ENCODE results near the gene EHMT1.

Gene EHMT1

DNA sequence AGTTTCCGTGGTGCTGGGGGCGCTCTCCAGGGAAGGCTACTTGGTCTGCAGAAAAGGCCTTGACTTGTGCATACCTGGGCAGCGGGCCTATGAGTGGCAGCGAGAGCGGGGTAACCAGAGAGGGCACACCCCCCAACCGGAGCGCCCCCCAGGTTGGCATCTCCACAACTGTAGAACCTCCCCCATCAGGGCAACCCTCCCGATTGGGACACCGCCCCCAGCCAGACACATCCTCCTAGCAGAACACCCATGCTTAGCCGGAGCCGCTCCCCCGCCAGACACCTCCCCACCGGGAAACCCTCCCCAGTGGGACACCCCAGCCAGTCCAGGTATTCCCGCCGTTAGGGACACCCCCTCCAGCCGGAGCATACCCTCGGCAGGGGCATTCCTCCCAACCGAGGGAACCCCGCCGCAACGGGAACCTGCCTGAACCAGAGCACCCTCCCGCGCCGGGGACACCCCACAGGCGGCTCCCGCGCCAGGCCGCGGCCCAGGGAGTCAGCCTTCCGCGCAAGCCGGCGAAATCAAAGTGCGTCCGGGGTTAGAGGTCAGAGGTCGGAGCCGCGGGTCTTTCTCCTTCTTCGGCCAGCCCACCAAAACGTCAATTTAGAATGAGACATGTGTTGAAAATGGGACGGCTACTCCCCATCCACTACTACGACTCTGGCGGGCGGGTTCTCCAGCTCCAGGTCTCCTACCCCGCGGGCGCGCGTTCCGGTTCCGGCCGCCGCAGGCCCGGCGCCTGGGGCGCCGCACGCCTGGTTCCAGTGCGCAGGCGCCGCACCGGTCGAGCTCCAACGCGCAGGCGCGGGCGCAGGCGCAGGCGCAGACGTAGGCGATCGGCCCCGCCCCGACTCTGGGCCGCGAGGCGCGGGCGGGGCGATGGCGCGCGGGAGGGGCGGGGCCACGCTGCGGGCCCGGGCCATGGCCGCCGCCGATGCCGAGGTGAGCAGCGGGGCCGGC, at the start of gene EHMT1:
TSS of gene EHMT1 (plus strand) at position 901 of the 963 bp plus-strand sequence. CDS start at position 925, 24 bp downstream.
- peak; percentile 86 for DNase-seq

DNA sequence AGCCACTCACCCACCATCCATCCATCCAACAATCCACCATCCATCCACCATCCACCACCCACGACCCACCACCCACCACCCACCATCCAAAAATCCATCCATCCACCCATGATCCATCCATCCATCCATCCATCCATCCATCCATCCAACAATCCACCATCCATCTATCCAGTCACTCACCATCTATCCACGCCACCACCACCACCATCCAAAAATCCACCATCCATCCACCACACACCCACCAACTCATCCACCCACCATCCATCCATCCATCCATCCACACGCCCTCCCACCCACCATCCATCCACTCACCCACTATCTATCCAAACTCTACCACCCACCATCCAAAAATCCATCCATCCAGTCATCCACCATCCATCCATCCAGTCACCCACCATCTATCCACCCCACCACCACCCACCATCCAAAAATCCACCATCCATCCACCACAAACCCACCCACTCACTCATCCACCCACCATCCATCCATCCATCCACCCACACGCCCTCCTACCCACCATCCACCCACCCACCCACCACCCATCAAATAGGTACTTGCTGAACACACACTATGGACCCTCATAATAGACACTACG, 49.1 kb upstream of the EHMT1 start:
- DNase-seq = no peak

DNA sequence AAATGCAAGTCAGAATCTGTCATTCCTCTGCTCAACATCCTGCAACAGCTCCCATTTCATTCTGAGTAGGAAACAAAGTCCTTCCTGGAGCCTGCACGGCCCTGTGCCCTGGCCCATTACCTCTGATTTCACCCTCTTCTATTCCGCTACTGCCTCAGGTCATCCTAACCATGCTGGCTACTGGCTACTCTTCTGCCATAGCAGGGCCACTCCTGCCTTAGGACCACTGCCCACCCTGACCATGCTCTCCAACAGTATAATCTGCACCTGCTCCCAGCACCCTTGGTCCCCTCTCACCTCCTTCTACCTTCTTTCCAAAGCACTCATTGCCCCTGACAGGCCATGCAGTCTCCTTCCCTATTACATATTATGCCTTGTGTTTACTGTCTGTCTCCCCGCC, 48.2 kb upstream of the EHMT1 start:
- no peak for DNase-seq

DNA sequence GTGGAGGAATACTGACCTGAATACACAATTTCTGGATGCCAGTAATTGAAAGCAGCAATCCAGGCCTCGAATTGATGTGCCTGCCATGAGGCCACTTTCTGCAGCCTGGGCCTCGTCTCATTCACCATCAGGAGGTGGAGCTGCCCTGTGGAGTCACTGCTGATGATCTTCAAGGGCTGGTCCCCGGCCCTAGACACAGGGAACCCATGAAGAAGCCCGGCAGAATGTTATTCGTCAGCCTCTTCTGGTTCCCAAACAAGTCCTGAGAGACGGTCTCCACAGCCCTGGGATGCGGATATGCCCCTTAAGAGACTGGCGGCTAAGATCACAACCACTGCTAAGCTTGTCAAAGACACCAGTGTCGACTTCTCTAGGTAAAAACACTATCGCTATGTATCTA, 44.6 kb upstream of the EHMT1 start:
- no peak for DNase-seq

- DNase-seq = peak; percentile 61
Observed at GRCh38 chr9:137575364-137575715, 43.5 kb upstream of the EHMT1 start.

GRCh38 chr9:137575716-137576411, 42.9 kb upstream of the EHMT1 start:
- DNase-seq = no peak

DNA sequence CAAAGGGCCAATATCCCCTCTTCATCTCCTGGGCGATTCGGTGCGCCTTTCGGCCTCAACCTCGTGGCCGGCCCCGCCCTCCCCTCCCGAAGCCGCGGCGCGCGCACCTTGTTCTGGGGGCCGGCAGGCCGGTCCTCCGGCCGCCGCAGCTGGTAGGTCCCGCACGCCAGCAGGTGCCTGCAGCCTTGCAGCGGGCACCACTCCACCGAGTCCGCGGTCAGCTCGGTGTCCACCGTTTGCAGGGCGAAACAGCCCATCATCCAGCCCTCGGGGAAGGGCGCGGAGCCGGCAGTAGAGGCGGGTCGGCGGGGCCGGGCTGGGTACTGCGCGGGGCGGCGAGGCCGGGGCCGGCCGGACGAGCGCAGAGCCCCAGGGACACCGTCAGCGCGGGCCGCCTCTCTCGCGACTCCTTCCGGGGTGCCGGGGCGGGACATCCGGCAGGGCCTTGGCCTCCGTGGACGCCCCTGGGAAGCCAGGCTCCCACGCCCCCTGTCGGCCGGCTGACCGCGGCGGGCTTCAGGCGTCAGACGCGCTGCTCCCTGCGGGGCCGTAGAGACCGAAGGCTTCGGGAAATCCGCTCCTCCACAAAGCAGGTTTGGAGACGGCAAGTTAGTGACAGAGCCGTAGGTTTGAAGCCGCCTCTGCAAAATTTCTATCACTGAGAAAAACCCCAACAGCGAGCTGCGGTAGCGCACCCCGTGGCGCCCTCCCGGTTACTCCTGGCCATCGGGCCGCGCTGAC, 40.1 kb upstream of the EHMT1 start, which contains the start of gene DPH7:
TSS of gene DPH7 (minus strand) at position 408 of the 741 bp plus-strand sequence. CDS start at position 260, 148 bp downstream.
- DNase-seq = peak; percentile 92

DNA sequence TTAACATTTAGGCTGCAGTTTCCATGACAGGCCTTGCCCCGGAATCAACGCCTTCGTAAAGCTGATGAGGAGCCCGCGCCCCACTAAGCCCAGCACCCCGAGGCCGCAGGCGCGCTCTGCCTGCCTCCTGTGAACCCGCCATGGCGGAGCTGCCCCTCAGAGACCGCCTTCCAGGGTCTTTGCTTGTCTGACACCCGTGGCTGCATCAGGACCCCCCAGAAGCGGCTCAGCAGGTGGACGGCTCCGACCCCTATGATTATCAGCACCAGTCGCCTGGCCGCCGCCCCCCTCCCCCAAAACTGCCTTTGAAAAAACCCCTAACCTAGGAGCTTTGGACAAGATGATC, 39.6 kb upstream of the EHMT1 start:
- DNase-seq = no peak

GRCh38 chr9:137580209-137580953, 38.4 kb upstream of the EHMT1 start:
- DNase-seq = no peak

DNA sequence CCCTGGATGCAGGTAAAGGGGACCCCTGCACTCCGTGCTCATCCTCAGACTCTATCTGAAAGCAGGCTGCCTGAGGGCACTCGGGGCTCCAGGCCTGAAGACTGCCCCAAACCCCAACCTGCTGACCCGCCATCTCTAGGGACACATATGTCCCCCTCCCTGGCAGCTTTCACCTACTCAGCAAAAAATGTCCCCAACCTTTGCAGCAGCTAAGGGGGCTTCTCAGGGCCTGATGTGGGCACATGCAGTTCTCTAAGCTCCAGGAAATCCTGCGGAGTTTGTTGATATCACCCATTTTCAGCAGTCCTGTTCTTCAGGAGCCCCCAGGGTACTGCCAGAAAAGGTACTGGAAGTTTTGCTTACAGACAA, 37.9 kb upstream of the EHMT1 start:
- DNase-seq = no peak

- no peak for DNase-seq
Observed at GRCh38 chr9:137581361-137582285, 37.2 kb upstream of the EHMT1 start.

DNA sequence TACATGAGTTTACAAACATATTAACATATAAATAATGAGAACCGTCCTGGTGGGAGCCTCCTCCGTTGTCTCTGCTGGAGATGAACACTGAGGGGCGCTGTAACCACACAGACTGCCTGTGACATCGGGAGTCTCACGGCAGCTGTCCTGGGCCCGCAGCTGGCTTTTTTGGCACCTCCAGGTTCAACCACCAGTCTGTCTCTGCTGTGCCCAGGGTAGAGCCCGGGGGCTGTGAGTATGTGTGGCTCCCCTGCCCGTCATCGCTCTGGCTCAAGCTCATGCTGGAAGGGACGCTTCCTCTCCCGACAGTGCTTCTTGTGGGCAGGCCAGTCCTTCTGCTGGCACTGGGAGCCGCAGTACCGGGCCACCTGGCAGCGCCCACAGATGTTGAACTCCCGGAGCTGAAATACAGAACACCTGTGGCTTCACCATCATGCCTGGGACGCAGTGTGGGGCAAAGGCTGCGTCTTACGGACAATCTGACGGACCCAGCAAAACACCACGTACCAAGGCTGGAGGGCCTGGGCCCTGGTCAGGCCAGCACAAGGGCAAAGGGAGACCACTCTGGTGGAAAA, 36.4 kb upstream of the EHMT1 start:
- DNase-seq = peak; percentile 46

DNA sequence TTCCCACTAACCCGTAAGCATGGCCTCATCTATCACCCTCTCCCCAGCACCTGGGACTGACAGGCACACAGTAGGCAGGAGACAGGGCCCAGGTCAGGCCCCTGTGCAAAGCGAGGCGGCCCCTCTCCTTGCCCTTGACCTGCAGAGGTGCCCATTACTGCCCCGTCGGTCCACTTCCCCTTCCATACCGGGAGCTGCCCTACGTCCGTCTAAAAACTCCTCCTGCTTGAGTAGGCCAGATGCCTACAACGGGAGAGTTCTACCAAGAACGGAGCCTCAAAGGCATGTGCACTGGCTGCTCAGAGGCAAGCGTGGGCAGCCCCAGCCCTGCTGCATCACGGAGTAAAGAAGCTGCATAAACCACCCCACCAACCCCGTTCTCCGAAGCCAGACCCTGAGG, 35.5 kb upstream of the EHMT1 start:
- DNase-seq = no peak

GRCh38 chr9:137583957-137584356, 34.8 kb upstream of the EHMT1 start:
- no peak for DNase-seq

- DNase-seq = no peak
Observed at GRCh38 chr9:137586854-137587253, 32.0 kb upstream of the EHMT1 start.

- DNase-seq = no peak
Observed at GRCh38 chr9:137588311-137588710, 30.5 kb upstream of the EHMT1 start.

DNA sequence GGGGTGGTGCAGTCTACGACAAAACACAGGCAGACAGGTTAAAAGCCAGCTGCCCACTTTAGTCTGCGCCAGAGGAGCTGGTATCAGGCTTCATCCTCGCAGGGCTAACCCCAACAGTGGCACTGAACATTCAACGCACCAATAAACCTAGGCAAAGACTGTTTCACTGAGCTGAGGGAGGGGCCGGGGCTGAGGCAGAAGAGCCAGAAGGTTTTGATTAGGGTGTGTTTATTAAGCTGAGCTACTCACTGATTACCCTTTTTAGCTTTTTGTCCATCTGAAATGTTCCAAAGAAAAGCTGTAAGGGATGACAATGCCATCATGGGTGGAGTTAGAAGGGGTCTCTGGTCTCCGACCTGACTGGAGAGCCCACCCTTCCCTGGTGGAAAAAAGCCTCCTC, 29.9 kb upstream of the EHMT1 start:
- DNase-seq = no peak

- DNase-seq = peak; percentile 26
Observed at GRCh38 chr9:137589441-137590122, 29.2 kb upstream of the EHMT1 start.

DNA sequence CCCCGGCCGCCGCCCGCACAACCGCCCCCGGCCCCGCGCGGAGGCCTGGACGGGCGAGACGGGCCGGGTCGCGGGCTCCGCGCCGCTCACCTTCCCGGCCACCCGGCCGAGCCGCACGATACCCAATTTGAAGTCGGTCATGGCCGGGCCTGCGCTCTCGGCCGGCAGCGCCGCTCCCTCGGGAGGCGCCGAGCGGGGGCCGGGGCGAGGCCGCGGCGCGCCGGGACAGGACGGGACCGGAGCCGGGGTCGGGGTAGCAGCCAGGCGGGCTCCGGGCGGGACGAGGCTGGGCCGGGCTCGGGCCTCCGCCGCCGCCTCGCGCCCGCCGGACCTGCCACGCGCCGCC, 28.7 kb upstream of the EHMT1 start:
- no peak for DNase-seq
